Hematopoietic multipotent progenitor cell treated with erythropoietin and hydrocortisone succinate and interleukin-3 and kit ligand, for 6 days (in vitro differentiated cells): ENCODE results near the gene EBPL.
A peak's percentile ranks its signal among the peaks of the same experiment; 100 is the strongest.
"Not testable (repeated sequence)": the region's sequence is repeated elsewhere in the genome, so short reads cannot be mapped to it uniquely, and the experiment has no call there.

Experiments
- DNase-seq: peaks from one replicate; pipeline ENCODE4 v3.0.0-alpha.2; 2015

Gene EBPL

GRCh38 chr13:49632156-49632555 is 59.1 kb downstream of the EBPL start:
- DNase-seq: no peak

- no peak for DNase-seq
Observed at GRCh38 chr13:49630580-49630979, 60.7 kb downstream of the EBPL start.

GRCh38 chr13:49629947-49630346 is 61.3 kb downstream of the EBPL start:
- no peak for DNase-seq

- no peak for DNase-seq
Observed at GRCh38 chr13:49629196-49629938, 61.9 kb downstream of the EBPL start.

- DNase-seq: peak; percentile 89
Observed at GRCh38 chr13:49627831-49628652, 63.2 kb downstream of the EBPL start, which contains the start of gene ARL11. TSS of gene ARL11 (plus strand) at chr13:49628507. CDS start at chr13:49630448, 1,941 bp downstream.

DNA sequence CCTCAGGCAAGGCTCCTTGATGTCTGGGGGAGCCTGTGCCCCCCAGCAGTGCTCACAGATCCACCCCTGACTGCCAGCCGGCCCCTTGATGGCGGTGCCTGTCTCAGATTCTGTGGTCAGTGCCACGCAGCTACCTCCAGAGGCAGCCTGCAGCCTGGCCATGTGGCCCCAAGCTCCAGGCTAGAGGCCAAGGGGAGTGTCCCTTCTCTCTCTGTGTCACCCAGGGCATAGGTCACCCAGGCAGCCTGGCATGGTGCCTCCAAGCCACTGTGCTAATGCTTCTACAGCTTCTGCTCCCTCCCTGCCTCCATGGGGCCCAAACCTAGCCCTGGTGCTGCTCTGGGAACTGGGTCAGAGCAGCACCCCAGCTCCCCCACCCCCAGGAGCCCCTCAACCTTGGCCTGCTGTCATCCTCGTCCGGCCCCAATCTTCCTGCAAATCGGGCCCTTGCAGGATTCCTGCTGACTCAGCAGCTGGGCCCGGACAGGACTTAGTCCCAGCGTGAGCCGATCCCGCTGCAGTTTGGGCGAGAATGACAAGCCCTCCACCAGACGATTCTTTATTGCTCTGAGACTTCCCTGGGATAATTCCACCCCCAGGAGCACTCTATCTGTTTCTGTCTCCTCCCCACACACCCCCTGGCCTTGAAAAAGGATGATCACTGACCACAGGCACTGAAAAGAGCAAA is 65.8 kb downstream of the EBPL start:
- DNase-seq: no peak

GRCh38 chr13:49624229-49624628 is 67.1 kb downstream of the EBPL start:
- DNase-seq: peak; percentile 41

- DNase-seq: peak; percentile 51
Observed at GRCh38 chr13:49622174-49622946, 68.9 kb downstream of the EBPL start.

DNA sequence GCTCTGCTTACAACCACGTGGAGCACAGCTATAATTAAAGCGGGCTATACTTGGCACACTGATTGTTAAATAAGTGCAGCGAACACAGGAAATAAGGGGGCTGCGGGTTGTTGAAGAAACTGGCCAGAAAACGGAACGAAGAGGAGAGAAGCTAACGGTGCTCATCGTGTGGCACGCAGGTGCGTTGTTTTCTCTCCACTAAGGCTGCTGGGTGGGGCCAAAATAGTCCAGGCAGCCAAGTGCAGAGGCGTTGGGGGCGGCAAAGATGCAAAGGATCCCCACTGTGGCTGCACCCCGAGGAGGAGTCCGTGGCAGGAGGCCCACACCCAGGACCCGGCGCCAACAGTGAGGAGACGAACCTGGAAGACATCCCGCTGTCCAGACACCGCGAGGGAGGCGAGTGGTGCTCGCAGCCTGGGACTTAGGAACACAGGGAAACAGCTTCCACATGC is 71.1 kb downstream of the EBPL start:
- DNase-seq: peak; percentile 51

- DNase-seq: no peak
Observed at GRCh38 chr13:49616676-49617065, 74.6 kb downstream of the EBPL start.

DNA sequence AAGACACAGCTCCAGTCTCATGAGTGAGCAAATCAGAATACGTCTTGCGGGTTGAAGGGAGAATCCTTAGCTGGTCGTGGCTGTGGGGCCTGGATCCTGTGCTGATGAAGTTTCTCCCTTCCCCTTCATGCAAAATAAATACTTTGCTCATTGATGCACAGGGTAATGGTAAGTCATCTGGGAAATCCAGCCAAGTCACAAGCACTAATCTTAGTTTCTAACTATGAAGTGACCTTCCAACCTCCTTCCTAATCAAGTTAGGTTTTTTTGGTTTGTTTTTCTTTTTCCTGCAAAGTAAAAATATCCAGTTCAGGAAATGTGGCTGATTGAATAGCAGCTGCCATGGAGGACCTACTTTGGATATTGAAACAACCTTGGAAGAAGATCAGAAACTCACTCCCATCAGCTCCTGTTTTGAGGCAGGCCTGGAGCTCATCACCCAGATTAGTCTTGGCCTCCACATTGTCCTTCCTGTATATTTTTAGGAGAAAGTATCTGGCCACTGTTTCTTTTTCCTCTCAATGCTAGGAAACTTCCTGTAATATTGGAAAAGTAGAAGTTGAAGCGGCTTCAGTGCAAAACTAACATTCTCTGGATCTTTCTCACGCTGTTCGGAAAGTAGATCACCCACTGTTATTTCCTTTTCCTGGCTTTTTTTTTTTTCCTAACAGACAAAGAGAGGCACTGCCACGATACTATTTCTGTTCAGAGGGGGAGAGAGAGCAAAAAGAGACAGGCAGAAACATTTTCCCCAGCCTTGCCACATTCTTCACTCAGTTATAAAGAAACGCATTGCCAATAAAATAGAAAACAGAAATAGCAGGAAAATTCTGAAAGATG is 75.2 kb downstream of the EBPL start:
- no peak for DNase-seq

- DNase-seq: not testable (repeated sequence)
Observed at GRCh38 chr13:49612042-49612441, 79.2 kb downstream of the EBPL start.
